HepG2 (cell line): ENCODE data around the gene NABP1. TPM values are rescaled to one million over a fixed set of nuclear protein-coding genes. Genes with fewer than 3 reads are reported as not detected.

ENCODE experiments used
- ATAC-seq: fragments of 200-7000 bp; cut with Tn5 transposase; 3 replicates; pipeline ENCODE4 v1.9.1; 2020; ENCODE audit warnings: mild to moderate bottlenecking, moderate library complexity
- BruUV-seq: library from RNA; stranded (reverse); fragments of 400-500 nt; replicated peaks from 2 replicates; lab custom pipeline; 2021; lab: Mats Ljungman, UMichigan
- CTCF ChIA-PET: fragments of 300-600 bp; formaldehyde crosslinking; extraction: SDS; loops from one replicate; lab custom pipeline; 2021; ENCODE audit warnings: low total read pairs, inconsistent platforms, low intra/inter-chr PET ratio; lab: Yijun Ruan, JAX
- POLR2A ChIA-PET: fragments of 350-600 bp; sonication (Branson Sonifier 250); formaldehyde crosslinking; loops from one replicate; lab custom pipeline; 2020; ENCODE audit warnings: antibody characterized with exemption, inconsistent platforms; lab: Yijun Ruan, JAX
- DNase-seq: peaks from one replicate; pipeline ENCODE4 v3.0.0-alpha.2; 2015; ENCODE audit warnings: low spot score
- FAIRE-seq: peaks from 3 replicates; lab custom pipeline; 2011; peaks lifted over from hg19 to GRCh38; lab: Jason Lieb, UNC
- H2AFZ ChIP-seq: one replicate; pipeline ENCODE4 v1.6.1; 2011; ENCODE audit warnings: low read length, inconsistent platforms
- H3K27ac ChIP-seq: fragments of 300-600 bp; 3 replicates; pipeline ENCODE4 v1.8.0; 2011; ENCODE audit warnings: mixed run types, mild to moderate bottlenecking, mixed read lengths, low read length, inconsistent platforms; ENCODE audit not compliant: insufficient read depth; ENCODE audit errors: extremely low read length
- H3K27me3 ChIP-seq, 2 experiments: fragments of 200-600 bp in 1 of 2; 2 replicates in 1 of 2; 3 replicates in 1 of 2; pipeline versions ENCODE4 v1.6.0 to v1.8.0; 2011; ENCODE audit warnings: low read length in 2 of 2, mild to moderate bottlenecking in 2 of 2, moderate library complexity in 2 of 2, inconsistent platforms in 1 of 2; ENCODE audit not compliant: insufficient read depth in 2 of 2, control insufficient read depth in 1 of 2
- H3K36me3 ChIP-seq, 2 experiments: fragments of 200-600 bp in 1 of 2; replicated peaks in 1 of 2; 2 replicates in 1 of 2; 3 replicates in 1 of 2; pipeline versions ENCODE4 v1.5.1 to v1.8.0; 2011; ENCODE audit warnings: low read length in 2 of 2, inconsistent platforms in 1 of 2; ENCODE audit not compliant: insufficient read depth in 2 of 2, control insufficient read depth in 1 of 2
- H3K4me1 ChIP-seq: 2 replicates; pipeline ENCODE4 v1.5.1; 2012; ENCODE audit warnings: low read length, inconsistent platforms; ENCODE audit not compliant: insufficient read depth
- H3K4me2 ChIP-seq: 2 replicates; pipeline ENCODE4 v1.6.0; 2011; ENCODE audit warnings: low read depth, low read length, inconsistent platforms
- H3K4me3 ChIP-seq, 3 experiments: fragments of 200-600 bp in 1 of 3; sonication (generic), shearing (Covaris generic) in 1 of 3; replicated peaks in 1 of 3; 2 replicates each; pipeline ENCODE4 v1.5.1; 2011 to 2016; ENCODE audit warnings: low read length in 3 of 3, inconsistent platforms in 2 of 3, low read depth in 2 of 3, mild to moderate bottlenecking in 2 of 3, control low read depth in 1 of 3, mixed read lengths in 1 of 3; ENCODE audit not compliant: insufficient read depth in 1 of 3
- H3K79me2 ChIP-seq: one replicate; pipeline ENCODE4 v1.6.1; 2011; ENCODE audit warnings: low read length, inconsistent platforms; ENCODE audit not compliant: insufficient read depth
- H3K9ac ChIP-seq: 2 replicates; pipeline ENCODE4 v1.6.0; 2011; ENCODE audit warnings: mild to moderate bottlenecking, low read depth, low read length, inconsistent platforms; ENCODE audit not compliant: insufficient read depth
- H3K9me3 ChIP-seq: 2 replicates; pipeline ENCODE4 v1.5.1; 2012; ENCODE audit warnings: mild to moderate bottlenecking, low read length
- H4K20me1 ChIP-seq: 2 replicates; pipeline ENCODE4 v1.6.0; 2011; ENCODE audit warnings: inconsistent platforms, mild to moderate bottlenecking, low read length, moderate library complexity; ENCODE audit not compliant: insufficient read depth
- ATM ChIP-seq: fragments of 450-650 bp; IDR thresholded peaks from 2 replicates; pipeline ENCODE4 v1.7.1; 2017; ENCODE audit warnings: mild to moderate bottlenecking, borderline replicate concordance
- FUBP1 ChIP-seq: sonication (generic); formaldehyde crosslinking; IDR thresholded peaks from 2 replicates; pipeline ENCODE4 v1.5.1; 2020; ENCODE audit warnings: missing genetic modification reagents, mild to moderate bottlenecking, borderline replicate concordance
- IRF9 ChIP-seq: sonication (generic); formaldehyde crosslinking; IDR thresholded peaks from 2 replicates; pipeline ENCODE4 v1.8.0; 2022; ENCODE audit warnings: missing genetic modification reagents, mild to moderate bottlenecking, borderline replicate concordance
- IRX3 ChIP-seq: sonication (generic); formaldehyde crosslinking; IDR thresholded peaks from 2 replicates; pipeline ENCODE4 v1.8.1; 2023; ENCODE audit warnings: mild to moderate bottlenecking, low read depth, missing genetic modification reagents, borderline replicate concordance
- LCORL ChIP-seq, 2 experiments: fragments of 450-650 bp in 1 of 2; sonication (generic) in 1 of 2; formaldehyde crosslinking in 1 of 2; IDR thresholded peaks; 2 replicates each; pipeline versions ENCODE4 v1.5.0 to v1.6.1; 2017 to 2020; ENCODE audit warnings: antibody characterized with exemption in 1 of 2, missing genetic modification reagents in 1 of 2
- SYNCRIP ChIP-seq: fragments of 200-400 bp; formaldehyde crosslinking; IDR thresholded peaks from 2 replicates; pipeline ENCODE4 v1.6.1; 2018; ENCODE audit warnings: mild to moderate bottlenecking, low read depth, low read length; ENCODE audit not compliant: insufficient read depth
- ZFY ChIP-seq: sonication (generic); formaldehyde crosslinking; IDR thresholded peaks from 2 replicates; pipeline ENCODE4 v1.4.0; 2020; ENCODE audit warnings: missing genetic modification reagents
- ZNF121 ChIP-seq: sonication (generic); formaldehyde crosslinking; IDR thresholded peaks from 2 replicates; pipeline ENCODE4 v1.5.0; 2020; ENCODE audit warnings: mild to moderate bottlenecking, missing genetic modification reagents
- ZNF34 ChIP-seq: sonication (generic); formaldehyde crosslinking; IDR thresholded peaks from 2 replicates; pipeline ENCODE4 v1.4.0; 2020; ENCODE audit warnings: mild to moderate bottlenecking, missing genetic modification reagents, borderline replicate concordance
- ZNF414 ChIP-seq: sonication (generic); formaldehyde crosslinking; IDR thresholded peaks from 2 replicates; pipeline ENCODE4 v1.5.0; 2020; ENCODE audit warnings: missing genetic modification reagents
- ZNF484 ChIP-seq: sonication (generic); formaldehyde crosslinking; IDR thresholded peaks from 2 replicates; pipeline ENCODE4 v1.5.1; 2020; ENCODE audit warnings: mild to moderate bottlenecking, low read depth, missing genetic modification reagents, borderline replicate concordance
- ZNF772 ChIP-seq: sonication (generic); formaldehyde crosslinking; IDR thresholded peaks from 2 replicates; pipeline ENCODE4 v1.5.0; 2020; ENCODE audit warnings: mild to moderate bottlenecking, missing genetic modification reagents
- WGBS: methylation state at CpG from one replicate; pipeline ENCODE4 v1.1.6; 2017; ENCODE audit warnings: low lambda C conversion rate; 5-methylcytosine and 5-hydroxymethylcytosine counted together
- in situ Hi-C: cut with HindIII; loops from 2 replicates; pipeline ENCODE4 v1.10.0; 2017; ENCODE audit warnings: low pct_unique_long_range_greater_than_20kb; ENCODE audit not compliant: extremely low pct_ligation_motif_present
- intact Hi-C: fragments of 100-400 bp; cut with micrococcal nuclease; formaldehyde crosslinking; loops from one replicate; pipeline ENCODE4 v1.10.0; 2022; ENCODE audit not compliant: unreplicated experiment
- polyA plus RNA-seq, 8 experiments: library from polyadenylated mRNA; depleted of rRNA in 3 of 8; stranded (reverse) in 7 of 8; unstranded in 1 of 8; fragments of >200 nt; fragmentation: Illumina TruSeq in 4 of 8; extraction: Trizol in 4 of 8; gene quantifications; 2 replicates each; pipeline versions ENCODE4 v1.2.1 to v1.2.3, GENCODE V29; 2011 to 2016; ENCODE audit warnings: low read depth in 4 of 8, missing spikeins in 1 of 8, mixed read lengths in 1 of 8; ENCODE audit not compliant: insufficient read depth in 1 of 8
- total RNA-seq, 5 experiments: library from RNA; depleted of rRNA; stranded (reverse); fragments of >200 nt; fragmentation: Illumina TruSeq; extraction: Trizol; gene quantifications; 2 replicates each; pipeline ENCODE4 v1.2.3, GENCODE V29; 2016; ENCODE audit warnings: low read depth in 1 of 5
- TF ChIP-seq, protein P1 (sequence below): sonication (generic); formaldehyde crosslinking; IDR thresholded peaks from 2 replicates; pipeline ENCODE4 v1.4.0; 2020; ENCODE audit warnings: missing genetic modification reagents
- TF ChIP-seq, protein P2 (sequence below): sonication (generic); formaldehyde crosslinking; IDR thresholded peaks from 2 replicates; pipeline ENCODE4 v1.5.1; 2020; ENCODE audit warnings: mild to moderate bottlenecking, missing genetic modification reagents, borderline replicate concordance

Gene NABP1
- total and polyA plus RNA-seq, 2 of the 13 experiments (the other 11 are each of a cell fraction or from before 2014, with no cell fraction given): 14.9 to 19.8 TPM

DNA sequence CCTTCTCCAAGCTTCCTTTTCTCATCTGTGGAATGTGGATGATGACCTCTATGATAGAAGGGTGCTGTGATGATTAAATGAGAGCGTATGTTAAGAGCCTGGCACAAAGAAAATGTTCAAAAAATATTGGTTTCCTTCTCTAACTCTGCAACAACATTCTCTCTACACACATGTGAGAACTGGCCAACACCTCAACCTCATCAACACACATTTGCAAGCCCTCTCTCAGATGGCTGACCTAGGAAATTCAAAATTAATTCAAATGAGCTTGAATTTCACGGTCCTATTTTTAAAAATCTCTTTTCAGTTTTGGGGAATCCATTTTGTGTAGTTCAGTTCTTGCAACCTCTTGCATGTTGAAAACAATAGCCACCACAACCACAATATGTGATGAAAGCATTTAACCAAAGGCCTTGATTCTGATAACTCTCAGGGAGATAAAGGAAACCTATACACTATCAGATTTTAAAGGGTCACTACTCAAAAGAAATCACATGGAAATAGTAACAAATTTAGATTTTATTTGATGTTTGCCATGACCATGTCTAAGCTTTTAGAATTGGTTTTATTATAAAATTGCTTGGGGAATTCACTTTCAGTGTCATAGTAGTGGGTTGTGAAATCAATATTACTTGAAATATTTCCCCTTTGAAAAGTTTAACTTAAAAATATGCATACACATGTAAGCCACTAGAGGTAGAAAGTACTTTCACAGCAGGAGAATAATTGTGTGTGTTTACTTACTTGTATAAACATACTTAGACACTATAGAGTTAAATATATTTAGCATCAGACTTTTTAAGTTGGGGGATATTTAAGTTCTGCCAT, 16.6 kb upstream of the NABP1 start:
- 68% methylated on average over 2 of the region's 2 CpGs for WGBS
- Histone ChIP-seq H3K27ac (no peak overlapping the region), H3K4me2 (no peak overlapping the region), H3K9me3 (no peaks in the 10 kb centered on the region), H3K36me3 (no peaks in the 10 kb centered on the region), H3K9ac (no peak overlapping the region), H3K27me3 (no peaks in the 10 kb centered on the region), H3K4me3 (no peak overlapping the region), H4K20me1 (no peaks in the 10 kb centered on the region), H3K79me2 (no peaks in the 10 kb centered on the region), H2AFZ (no peak overlapping the region), H3K4me1 (peaks cover 14% of the 10 kb centered on the region)
- DNase-seq: no peak
- FAIRE-seq: no peak
- POLR2A ChIA-PET: interaction anchor here (1.1 to 1.5 kb wide), 3 partner anchors 16 to 23 kb away, joined by 3 to 5 read pairs (median 4); no protein-coding TSS in a partner anchor
- CTCF ChIA-PET: no interaction called here
- intact Hi-C loops (no loop called here), in situ Hi-C loops (no loop called here)
- BruUV-seq: no TSS peak
- ATAC-seq: no peak
- TF ChIP-seq LCORL (IDR thresholded peaks at IDR 0.05) (no peak), LCORL (CRISPR knock-in tag; IDR thresholded peaks at IDR 0.05) (no peak), ZNF34 (CRISPR knock-in tag) (no peak), ZNF484 (CRISPR knock-in tag) (no peak), SYNCRIP (no peak), ZNF121 (CRISPR knock-in tag) (no peak), IRX3 (no peak), IRF9 (CRISPR knock-in tag) (no peak), ATM (no peak), ZNF772 (CRISPR knock-in tag) (no peak), FUBP1 (CRISPR knock-in tag) (no peak), ZFY (CRISPR knock-in tag) (no peak), ZNF414 (no peak)
- TF ChIP-seq, protein P1, sequence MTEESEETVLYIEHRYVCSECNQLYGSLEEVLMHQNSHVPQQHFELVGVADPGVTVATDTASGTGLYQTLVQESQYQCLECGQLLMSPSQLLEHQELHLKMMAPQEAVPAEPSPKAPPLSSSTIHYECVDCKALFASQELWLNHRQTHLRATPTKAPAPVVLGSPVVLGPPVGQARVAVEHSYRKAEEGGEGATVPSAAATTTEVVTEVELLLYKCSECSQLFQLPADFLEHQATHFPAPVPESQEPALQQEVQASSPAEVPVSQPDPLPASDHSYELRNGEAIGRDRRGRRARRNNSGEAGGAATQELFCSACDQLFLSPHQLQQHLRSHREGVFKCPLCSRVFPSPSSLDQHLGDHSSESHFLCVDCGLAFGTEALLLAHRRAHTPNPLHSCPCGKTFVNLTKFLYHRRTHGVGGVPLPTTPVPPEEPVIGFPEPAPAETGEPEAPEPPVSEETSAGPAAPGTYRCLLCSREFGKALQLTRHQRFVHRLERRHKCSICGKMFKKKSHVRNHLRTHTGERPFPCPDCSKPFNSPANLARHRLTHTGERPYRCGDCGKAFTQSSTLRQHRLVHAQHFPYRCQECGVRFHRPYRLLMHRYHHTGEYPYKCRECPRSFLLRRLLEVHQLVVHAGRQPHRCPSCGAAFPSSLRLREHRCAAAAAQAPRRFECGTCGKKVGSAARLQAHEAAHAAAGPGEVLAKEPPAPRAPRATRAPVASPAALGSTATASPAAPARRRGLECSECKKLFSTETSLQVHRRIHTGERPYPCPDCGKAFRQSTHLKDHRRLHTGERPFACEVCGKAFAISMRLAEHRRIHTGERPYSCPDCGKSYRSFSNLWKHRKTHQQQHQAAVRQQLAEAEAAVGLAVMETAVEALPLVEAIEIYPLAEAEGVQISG (CRISPR knock-in tag): no peak
- TF ChIP-seq, protein P2, sequence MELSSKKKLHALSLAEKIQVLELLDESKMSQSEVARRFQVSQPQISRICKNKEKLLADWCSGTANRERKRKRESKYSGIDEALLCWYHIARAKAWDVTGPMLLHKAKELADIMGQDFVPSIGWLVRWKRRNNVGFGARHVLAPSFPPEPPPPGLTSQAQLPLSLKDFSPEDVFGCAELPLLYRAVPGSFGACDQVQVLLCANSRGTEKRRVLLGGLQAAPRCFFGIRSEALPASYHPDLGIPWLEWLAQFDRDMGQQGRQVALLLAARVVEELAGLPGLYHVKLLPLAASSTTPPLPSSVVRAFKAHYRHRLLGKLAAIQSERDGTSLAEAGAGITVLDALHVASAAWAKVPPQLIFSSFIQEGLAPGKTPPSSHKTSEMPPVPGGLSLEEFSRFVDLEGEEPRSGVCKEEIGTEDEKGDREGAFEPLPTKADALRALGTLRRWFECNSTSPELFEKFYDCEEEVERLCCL: no peak
